GM13977 (cell line): Measurements from ENCODE around the gene LDAH.

Experiments used
- DNase-seq: peaks from one replicate; pipeline ENCODE4 v3.0.0; 2012; ENCODE audit warnings: low spot score
- CTCF ChIP-seq: IDR thresholded peaks from 2 replicates; pipeline ENCODE4 v1.5.1; 2012; ENCODE audit warnings: mild to moderate bottlenecking, control low read depth; ENCODE audit not compliant: insufficient read depth; ENCODE audit errors: extremely low read depth, missing control alignments
- in situ Hi-C: fragments of 300-500 bp; cut with MboI; formaldehyde crosslinking; loops from one replicate; pipeline ENCODE4 v1.12.0; 2022; ENCODE audit warnings: low sequenced_read_pairs, low pct_unique_long_range_greater_than_20kb, mixed read lengths, inconsistent platforms; ENCODE audit not compliant: unreplicated experiment

The LDAH gene

GRCh38 chr2:20645761-20646160 lies 177.1 kb downstream of the LDAH start:
- in situ Hi-C loops = loop anchor here (25.0 kb wide), 1 partner anchor 508 kb away; no protein-coding TSS in a partner anchor
- TF ChIP-seq CTCF = no peak
- DNase-seq = no peak

GRCh38 chr2:20645301-20645701 lies 177.6 kb downstream of the LDAH start:
- in situ Hi-C loops = loop anchor here (25.0 kb wide), 1 partner anchor 508 kb away; no protein-coding TSS in a partner anchor
- TF ChIP-seq CTCF = no peak
- DNase-seq = no peak

GRCh38 chr2:20643826-20644225 lies 179.1 kb downstream of the LDAH start:
- no peak for TF ChIP-seq CTCF
- no peak for DNase-seq
- in situ Hi-C loops = loop anchor here (5.0 to 25.0 kb wide), 2 partner anchors 202 to 507 kb away; no protein-coding TSS in a partner anchor

- DNase-seq = no peak
- in situ Hi-C loops = loop anchor here (5.0 to 25.0 kb wide), 2 partner anchors 201 to 506 kb away; no protein-coding TSS in a partner anchor
- TF ChIP-seq CTCF = no peak
Observed at GRCh38 chr2:20643060-20643459, 179.8 kb downstream of the LDAH start.

- DNase-seq = peak; percentile 91
- in situ Hi-C loops = loop anchor here (5.0 to 25.0 kb wide), 2 partner anchors 200 to 505 kb away; no protein-coding TSS in a partner anchor
- TF ChIP-seq CTCF = peak; percentile 97
Observed at GRCh38 chr2:20642055-20642971, 180.6 kb downstream of the LDAH start.

GRCh38 chr2:20641123-20641985 lies 181.5 kb downstream of the LDAH start:
- no peak for DNase-seq
- in situ Hi-C loops = loop anchor here (5.0 to 25.0 kb wide), 2 partner anchors 199 to 504 kb away; no protein-coding TSS in a partner anchor
- TF ChIP-seq CTCF = no peak
